Neural progenitor cell (in vitro differentiated cells): ENCODE data around the gene SNAI1. TPM values are rescaled to one million over a fixed set of nuclear protein-coding genes. Genes with fewer than 3 reads are reported as not detected.
A peak's percentile ranks its signal among the peaks of the same experiment; 100 is the strongest.

Source experiments
- DNase-seq: peaks from one replicate; pipeline ENCODE4 v3.0.0-alpha.2; 2016; ENCODE audit warnings: low spot score
- H2AFZ ChIP-seq: fragments of 200-600 bp; sonication (generic); replicated peaks from 2 replicates; pipeline ENCODE4 v1.6.1; 2016; ENCODE audit warnings: antibody characterized with exemption
- H3F3A ChIP-seq: fragments of 200-600 bp; sonication (generic); 2 replicates; pipeline ENCODE4 v1.6.1; 2016; ENCODE audit warnings: antibody characterized with exemption, low read depth
- H3K27ac ChIP-seq: fragments of 200-600 bp; sonication (generic); 2 replicates; pipeline ENCODE4 v1.5.1; 2016; ENCODE audit warnings: mild to moderate bottlenecking
- H3K27me3 ChIP-seq: fragments of 200-600 bp; sonication (generic); 2 replicates; pipeline ENCODE4 v1.6.1; 2016; ENCODE audit warnings: mild to moderate bottlenecking, moderate library complexity
- H3K36me3 ChIP-seq: fragments of 200-600 bp; sonication (generic); 2 replicates; pipeline ENCODE4 v1.5.1; 2016
- H3K4me1 ChIP-seq: fragments of 200-600 bp; sonication (generic); 2 replicates; pipeline ENCODE4 v1.6.1; 2016; ENCODE audit warnings: mixed run types
- H3K4me2 ChIP-seq: fragments of 200-600 bp; sonication (generic); 2 replicates; pipeline ENCODE4 v1.6.1; 2016
- H3K4me3 ChIP-seq: fragments of 200-600 bp; sonication (generic); 2 replicates; pipeline ENCODE4 v1.5.1; 2016
- H3K79me2 ChIP-seq: fragments of 200-600 bp; sonication (generic); 2 replicates; pipeline ENCODE4 v1.6.1; 2016; ENCODE audit warnings: low read depth
- H3K9ac ChIP-seq: fragments of 200-600 bp; sonication (generic); 2 replicates; pipeline ENCODE4 v1.6.1; 2016
- H3K9me3 ChIP-seq: fragments of 200-600 bp; sonication (generic); 2 replicates; pipeline ENCODE4 v1.5.1; 2016; ENCODE audit warnings: low read depth
- H4K20me1 ChIP-seq: fragments of 200-600 bp; sonication (generic); 2 replicates; pipeline ENCODE4 v1.6.1; 2016; ENCODE audit warnings: low read depth
- H3K27ac Mint-ChIP-seq: 3 replicates; pipeline ENCODE4 v1.8.0; 2021; ENCODE audit warnings: mixed read lengths
- H3K27me3 Mint-ChIP-seq: 2 replicates; pipeline ENCODE4 v1.8.0; 2022; ENCODE audit warnings: low read depth, mild to moderate bottlenecking, inconsistent platforms, moderate library complexity, mixed read lengths; ENCODE audit not compliant: insufficient read depth
- H3K36me3 Mint-ChIP-seq: 3 replicates; pipeline ENCODE4 v1.8.0; 2021; ENCODE audit warnings: mixed read lengths
- H3K4me1 Mint-ChIP-seq: 3 replicates; pipeline ENCODE4 v1.8.0; 2021; ENCODE audit warnings: mixed read lengths
- H3K4me3 Mint-ChIP-seq: 3 replicates; pipeline ENCODE4 v1.8.0; 2021; ENCODE audit warnings: mild to moderate bottlenecking, moderate library complexity, mixed read lengths
- H3K9me3 Mint-ChIP-seq: 3 replicates; pipeline ENCODE4 v1.8.0; 2020; ENCODE audit warnings: mixed read lengths
- EZH2 ChIP-seq: fragments of 200-600 bp; sonication (generic); IDR thresholded peaks from 2 replicates; pipeline ENCODE4 v1.6.1; 2017; ENCODE audit warnings: antibody characterized with exemption, mild to moderate bottlenecking, moderate library complexity
- EZH2phosphoT487 ChIP-seq: fragments of 200-600 bp; sonication (generic); IDR thresholded peaks from 2 replicates; pipeline ENCODE4 v1.6.1; 2017; ENCODE audit warnings: antibody characterized with exemption
- total RNA-seq: library from RNA; depleted of rRNA; stranded (reverse); fragments of >200 nt; gene quantifications from 2 replicates; pipeline ENCODE4 v1.2.3, GENCODE V29; 2015; ENCODE audit warnings: low replicate concordance
- TF ChIP-seq, protein P1 (sequence below): fragments of 200-600 bp; sonication (generic); IDR thresholded peaks from 2 replicates; pipeline ENCODE4 v1.5.1; 2017; ENCODE audit warnings: antibody characterized with exemption, mild to moderate bottlenecking

Gene SNAI1
- total RNA-seq, 1 donor from 2014 or later, result 1.1 TPM

DNA sequence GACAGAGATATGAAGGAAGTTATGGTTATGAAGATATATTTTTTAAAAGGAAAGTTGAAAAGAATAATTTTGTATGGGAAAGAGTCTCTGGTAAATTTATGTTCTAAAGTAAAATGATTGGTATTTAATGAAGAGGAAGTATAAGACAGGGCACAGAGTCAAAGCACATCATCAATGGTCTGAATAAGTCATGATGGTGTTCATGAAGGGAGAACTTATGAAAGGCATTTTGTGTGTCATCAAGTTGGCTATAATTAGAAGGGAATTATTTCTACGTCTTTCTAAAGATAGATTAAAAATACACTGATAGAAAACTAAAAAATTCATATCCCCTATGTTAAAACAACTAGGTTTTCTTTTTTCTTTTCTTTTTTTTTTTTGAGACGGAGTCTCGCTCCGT, 21.4 kb upstream of the SNAI1 start:
- no peak for DNase-seq
- H3K4me3 Mint-ChIP-seq, result no peak overlapping the region
- H3K79me2 ChIP-seq, result no peaks in the 10 kb centered on the region
- no peaks in the 10 kb centered on the region for H3K36me3 ChIP-seq
- peaks cover 5% of the 10 kb centered on the region for H3F3A ChIP-seq
- no peaks in the 10 kb centered on the region for H3K27me3 ChIP-seq
- no peak overlapping the region for H2AFZ ChIP-seq
- H3K9ac ChIP-seq, result no peak overlapping the region
- H3K27ac Mint-ChIP-seq, result no peak overlapping the region
- no peaks in the 10 kb centered on the region for H3K9me3 ChIP-seq
- H3K4me1 ChIP-seq, result no peaks in the 10 kb centered on the region
- no peak overlapping the region for H3K4me3 ChIP-seq
- TF ChIP-seq EZH2phosphoT487 (no peak), EZH2 (no peak)
- TF ChIP-seq, protein P1, sequence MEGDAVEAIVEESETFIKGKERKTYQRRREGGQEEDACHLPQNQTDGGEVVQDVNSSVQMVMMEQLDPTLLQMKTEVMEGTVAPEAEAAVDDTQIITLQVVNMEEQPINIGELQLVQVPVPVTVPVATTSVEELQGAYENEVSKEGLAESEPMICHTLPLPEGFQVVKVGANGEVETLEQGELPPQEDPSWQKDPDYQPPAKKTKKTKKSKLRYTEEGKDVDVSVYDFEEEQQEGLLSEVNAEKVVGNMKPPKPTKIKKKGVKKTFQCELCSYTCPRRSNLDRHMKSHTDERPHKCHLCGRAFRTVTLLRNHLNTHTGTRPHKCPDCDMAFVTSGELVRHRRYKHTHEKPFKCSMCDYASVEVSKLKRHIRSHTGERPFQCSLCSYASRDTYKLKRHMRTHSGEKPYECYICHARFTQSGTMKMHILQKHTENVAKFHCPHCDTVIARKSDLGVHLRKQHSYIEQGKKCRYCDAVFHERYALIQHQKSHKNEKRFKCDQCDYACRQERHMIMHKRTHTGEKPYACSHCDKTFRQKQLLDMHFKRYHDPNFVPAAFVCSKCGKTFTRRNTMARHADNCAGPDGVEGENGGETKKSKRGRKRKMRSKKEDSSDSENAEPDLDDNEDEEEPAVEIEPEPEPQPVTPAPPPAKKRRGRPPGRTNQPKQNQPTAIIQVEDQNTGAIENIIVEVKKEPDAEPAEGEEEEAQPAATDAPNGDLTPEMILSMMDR, result no peak
- no peak overlapping the region for H3K4me2 ChIP-seq
- peaks cover 16% of the 10 kb centered on the region for H3K36me3 Mint-ChIP-seq
- H3K9me3 Mint-ChIP-seq, result peaks cover 5% of the 10 kb centered on the region
- H4K20me1 ChIP-seq, result no peaks in the 10 kb centered on the region
- no peaks in the 10 kb centered on the region for H3K4me1 Mint-ChIP-seq
- H3K27ac ChIP-seq, result no peak overlapping the region
- peaks cover 7% of the 10 kb centered on the region for H3K27me3 Mint-ChIP-seq

- Histone ChIP-seq H3K27me3 (no peaks in the 10 kb centered on the region), H3K4me1 (no peaks in the 10 kb centered on the region), H3K9ac (no peak overlapping the region), H3K36me3 (no peaks in the 10 kb centered on the region), H3K9me3 (no peaks in the 10 kb centered on the region), H3K4me2 (no peak overlapping the region), H2AFZ (no peak overlapping the region), H3K4me3 (no peak overlapping the region), H3F3A (peaks cover 5% of the 10 kb centered on the region), H3K27ac (no peak overlapping the region), H3K79me2 (no peaks in the 10 kb centered on the region), H4K20me1 (no peaks in the 10 kb centered on the region)
- TF ChIP-seq, protein P1, result peak; percentile 87
- no peak for TF ChIP-seq EZH2
- DNase-seq, result peak; percentile 67
- Mint-ChIP-seq H3K4me3 (no peak overlapping the region), H3K36me3 (peaks cover 3% of the 10 kb centered on the region), H3K4me1 (peaks cover 3% of the 10 kb centered on the region), H3K27me3 (peaks cover 2% of the 10 kb centered on the region), H3K27ac (no peak overlapping the region), H3K9me3 (peaks cover 3% of the 10 kb centered on the region)
Measured at GRCh38 chr20:49964964-49965780, 17.6 kb upstream of the SNAI1 start.

DNA sequence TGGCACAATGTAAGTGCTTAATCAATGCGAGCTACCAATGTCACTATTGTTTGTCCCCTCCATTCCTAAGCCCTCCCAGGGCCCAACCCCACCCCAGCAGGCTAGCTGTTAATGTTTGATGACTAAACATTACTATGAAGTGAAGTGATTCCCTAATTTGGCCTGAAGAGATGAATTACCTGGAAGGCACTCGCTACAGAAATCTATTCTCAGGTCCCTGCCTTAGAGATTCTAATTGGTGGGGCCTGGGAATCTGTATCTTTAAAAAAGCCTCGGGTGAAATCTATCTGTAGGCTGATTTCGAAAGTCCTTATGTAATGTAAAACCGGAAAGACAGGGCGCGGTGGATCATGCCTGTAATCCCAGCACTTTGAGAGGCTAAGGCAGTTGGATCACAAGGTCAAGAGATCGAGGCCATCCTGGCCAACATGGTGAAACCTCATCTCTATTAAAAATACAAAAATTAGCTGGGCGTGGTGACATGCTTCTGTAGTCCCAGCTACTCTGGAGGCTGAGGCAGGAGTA, 16.9 kb upstream of the SNAI1 start:
- TF ChIP-seq, protein P1, result no peak
- TF ChIP-seq EZH2phosphoT487, result no peak
- no peak for TF ChIP-seq EZH2
- Histone ChIP-seq H3F3A (peaks cover 5% of the 10 kb centered on the region), H3K9me3 (no peaks in the 10 kb centered on the region), H3K4me2 (no peak overlapping the region), H3K27ac (no peak overlapping the region), H3K79me2 (no peaks in the 10 kb centered on the region), H3K4me3 (no peak overlapping the region), H3K9ac (no peak overlapping the region), H2AFZ (no peak overlapping the region), H3K4me1 (no peaks in the 10 kb centered on the region), H4K20me1 (no peaks in the 10 kb centered on the region), H3K27me3 (no peaks in the 10 kb centered on the region), H3K36me3 (no peaks in the 10 kb centered on the region)
- H3K27ac Mint-ChIP-seq, result no peak overlapping the region
- DNase-seq, result no peak
- no peak overlapping the region for H3K4me3 Mint-ChIP-seq
- H3K27me3 Mint-ChIP-seq, result peaks cover 2% of the 10 kb centered on the region
- peaks cover 3% of the 10 kb centered on the region for H3K36me3 Mint-ChIP-seq
- H3K4me1 Mint-ChIP-seq, result peaks cover 3% of the 10 kb centered on the region
- peaks cover 3% of the 10 kb centered on the region for H3K9me3 Mint-ChIP-seq
